ENCODE results near the gene HIVEP3.
"Not testable (repeated sequence)": the region's sequence is repeated elsewhere in the genome, so short reads cannot be mapped to it uniquely, and the experiment has no call there.

HIVEP3 gene

DNA sequence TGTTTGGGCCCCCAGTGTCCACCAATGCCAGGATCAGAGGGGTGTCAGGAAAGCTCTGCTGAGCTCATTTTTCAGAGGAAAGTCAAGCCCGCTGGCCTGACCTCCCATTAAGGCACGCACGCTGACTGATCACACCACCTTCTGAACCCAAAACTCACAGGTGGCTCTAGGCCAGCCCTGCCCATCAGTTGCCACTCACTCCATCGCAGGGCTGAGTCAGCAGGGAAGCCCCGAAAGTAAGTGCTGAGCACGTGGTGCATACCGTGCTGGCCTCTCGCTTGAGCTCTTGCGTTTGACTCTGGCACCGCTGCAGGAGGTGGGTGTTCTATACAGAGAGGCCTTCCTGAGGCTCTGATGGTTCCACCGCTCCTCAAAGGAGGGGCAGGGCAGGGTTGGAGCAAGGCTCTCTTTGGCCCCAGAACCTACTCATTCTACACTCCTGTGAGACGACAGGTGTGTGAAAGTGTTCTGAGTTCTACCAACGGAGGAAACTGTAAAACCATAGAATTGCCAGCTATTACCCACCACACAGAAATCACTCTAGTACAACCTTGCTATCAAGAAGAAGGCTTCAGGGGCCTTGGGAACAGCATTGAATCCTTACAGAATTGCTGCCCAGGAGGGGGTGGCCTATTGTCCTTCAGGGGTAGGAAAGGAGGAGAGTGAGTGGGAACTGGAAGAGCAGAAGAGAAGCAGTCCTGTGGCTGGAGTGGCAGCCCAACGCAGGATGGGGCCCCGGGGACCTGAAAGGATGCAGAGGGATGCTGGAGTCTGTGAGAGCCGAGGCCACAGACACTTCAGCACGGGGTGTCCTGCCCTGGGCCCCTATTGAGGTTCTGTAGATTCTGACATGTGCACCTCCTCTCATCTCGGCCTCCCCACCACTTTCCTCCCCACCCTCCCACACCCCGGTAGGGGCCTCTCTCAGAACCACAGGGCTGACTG lies 219.5 kb downstream of the HIVEP3 start:
- no peak for DNase-seq (ENCODE audit: extremely low read depth in 1 of 2, low read depth in 1 of 2)

DNA sequence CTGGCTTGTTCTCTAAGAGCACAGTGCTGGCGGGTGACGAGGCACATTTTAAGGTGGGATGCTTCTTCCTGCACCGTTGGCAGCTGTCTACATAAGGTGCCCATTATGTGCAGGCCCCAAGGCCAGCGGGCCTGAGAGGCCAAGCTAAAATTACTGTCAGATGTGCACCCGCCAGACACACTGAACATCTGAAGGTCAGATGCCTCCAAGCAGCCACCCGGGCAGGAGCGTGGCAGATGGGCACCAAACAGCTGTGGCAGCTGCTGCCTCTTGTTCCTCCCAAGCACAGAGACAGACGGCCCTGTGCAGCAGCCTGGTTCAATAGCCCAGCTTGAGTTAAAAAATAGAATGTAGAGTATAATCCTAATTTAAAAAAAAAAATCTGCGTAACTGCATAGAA lies 222.3 kb downstream of the HIVEP3 start:
- no peak for DNase-seq (ENCODE audit: extremely low read depth in 1 of 2, low read depth in 1 of 2)

DNA sequence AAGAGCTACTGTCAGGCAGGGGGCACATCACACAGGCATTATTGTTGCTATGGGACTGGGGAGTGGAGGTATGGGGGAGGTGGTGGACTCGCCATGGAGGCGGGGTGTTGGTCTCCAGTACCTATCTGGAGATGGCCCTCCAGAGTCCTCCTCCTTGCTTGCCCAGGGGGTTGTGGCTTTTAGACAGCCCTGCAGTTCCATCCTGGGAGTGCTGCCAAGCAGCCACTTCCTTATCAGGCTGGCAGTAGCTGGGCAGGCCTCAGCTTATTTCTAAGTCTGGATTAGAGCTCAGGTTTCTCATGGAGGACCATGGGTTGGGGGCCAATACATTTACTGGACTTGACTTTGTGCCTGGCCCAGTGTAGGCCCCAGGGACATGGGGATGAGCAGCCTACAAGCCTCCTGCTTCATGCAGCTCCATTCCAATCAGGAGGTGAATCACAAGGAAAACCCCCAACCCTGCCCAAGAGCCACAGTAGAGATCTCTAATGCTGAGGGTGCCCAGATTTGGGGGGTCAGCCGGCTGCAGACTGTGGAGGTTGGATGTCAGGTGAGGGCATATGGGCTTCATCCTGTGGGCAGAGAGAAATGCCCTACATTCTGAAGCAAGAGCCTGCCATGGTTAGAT lies 223.5 kb downstream of the HIVEP3 start:
- no peak for DNase-seq (ENCODE audit: extremely low read depth in 1 of 2, low read depth in 1 of 2)

DNA sequence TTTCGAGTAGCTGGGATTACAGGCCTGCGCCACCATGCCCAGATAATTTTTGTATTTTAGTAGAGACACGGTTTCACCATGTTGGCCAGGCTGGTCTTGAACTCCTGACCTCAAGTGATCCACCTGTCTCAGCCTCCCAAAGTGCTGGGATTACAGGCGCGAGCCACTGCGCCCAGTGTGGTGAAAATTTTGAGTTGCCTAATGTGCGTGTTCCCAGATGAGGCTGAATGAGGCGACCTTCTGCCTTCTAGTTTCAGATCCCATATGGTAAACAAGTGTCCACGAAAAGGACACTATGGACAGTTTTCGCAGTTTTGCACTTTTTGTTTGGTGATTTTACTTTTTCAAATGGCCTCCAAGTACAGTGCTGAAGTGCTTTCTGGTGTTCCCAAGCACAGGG lies 226.8 kb downstream of the HIVEP3 start:
- not testable (repeated sequence) for DNase-seq (ENCODE audit: extremely low read depth in 1 of 2, low read depth in 1 of 2)

DNA sequence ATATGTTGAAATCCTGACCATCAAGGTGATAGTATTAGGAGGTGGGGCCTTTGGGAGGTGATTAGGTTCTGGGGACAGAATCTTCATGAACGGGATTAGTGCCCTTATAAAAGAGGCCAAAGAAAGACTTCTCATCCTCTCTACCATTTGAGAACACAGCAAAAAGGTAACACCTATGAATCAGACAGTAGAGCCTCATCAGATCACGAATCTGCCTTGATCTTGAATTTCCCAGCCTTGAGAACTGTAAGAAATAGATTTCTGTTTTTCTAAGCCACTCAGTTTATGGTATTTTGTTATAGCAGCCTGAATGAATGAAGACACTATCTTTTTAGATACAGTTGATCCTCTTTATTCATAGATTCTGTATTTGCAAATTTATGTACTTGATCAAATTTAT lies 227.3 kb downstream of the HIVEP3 start:
- DNase-seq (ENCODE audit: extremely low read depth in 1 of 2, low read depth in 1 of 2): no peak

DNA sequence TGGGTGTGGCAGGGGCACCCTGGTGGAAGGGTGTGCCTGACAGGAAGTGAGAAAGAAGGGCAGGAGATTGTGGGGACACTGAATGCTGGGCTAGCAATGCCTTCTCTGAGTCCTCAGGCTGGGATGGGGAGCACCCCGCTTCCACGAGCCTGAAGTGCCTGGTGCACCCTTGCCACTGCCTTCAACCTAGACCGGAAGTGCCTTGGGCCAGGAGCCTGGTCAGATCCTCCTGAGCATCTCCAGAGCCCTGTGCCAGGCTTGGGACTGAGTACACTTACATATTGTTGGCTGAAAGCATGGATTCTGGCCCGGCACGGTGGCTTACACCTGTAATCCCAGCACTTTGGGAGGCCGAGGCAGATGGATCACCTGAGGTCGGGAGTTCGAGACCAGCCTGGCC lies 228.4 kb downstream of the HIVEP3 start:
- DNase-seq (ENCODE audit: extremely low read depth in 1 of 2, low read depth in 1 of 2): no peak

DNA sequence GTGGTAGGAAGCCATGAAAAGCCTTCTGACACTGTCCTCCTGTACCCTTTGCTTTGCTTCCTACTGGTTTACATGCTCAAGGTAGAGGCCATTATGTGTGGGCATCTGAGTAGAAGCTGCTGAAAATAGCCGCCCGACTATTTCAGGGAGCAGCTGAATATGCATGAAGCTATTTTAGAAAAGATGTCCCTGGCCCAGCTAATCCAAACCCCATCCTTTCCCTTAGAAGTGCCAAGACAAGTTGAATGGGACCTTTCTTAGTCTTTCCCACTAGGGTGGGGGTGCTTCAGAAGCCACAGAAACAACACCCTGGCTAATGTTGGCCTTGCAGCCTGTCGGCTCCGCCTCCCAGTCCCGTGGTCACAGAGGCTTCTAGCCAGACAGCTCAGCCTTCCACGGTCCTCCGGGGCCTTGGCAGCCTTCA lies 229.2 kb downstream of the HIVEP3 start:
- DNase-seq (ENCODE audit: extremely low read depth in 1 of 2, low read depth in 1 of 2): no peak

DNA sequence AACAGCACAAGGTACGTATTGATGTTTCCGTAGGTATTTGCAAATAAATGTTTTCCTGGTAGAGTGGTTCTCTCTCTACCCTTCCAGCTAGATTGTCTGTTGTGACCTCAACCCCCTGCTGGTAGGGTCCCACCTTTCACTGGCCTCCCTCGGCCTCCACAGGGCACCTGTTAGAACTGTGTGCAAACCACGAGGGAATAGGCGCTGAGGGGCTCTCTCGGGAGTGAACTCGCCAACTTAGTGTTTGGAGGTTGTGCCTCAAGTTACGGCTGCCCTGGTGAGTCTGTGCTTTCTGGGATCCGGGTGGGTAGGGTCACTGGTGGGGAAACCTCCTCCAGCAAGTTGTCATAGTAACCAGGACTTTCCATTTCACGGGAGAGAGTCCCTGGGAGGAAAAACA lies 229.6 kb downstream of the HIVEP3 start:
- DNase-seq (ENCODE audit: extremely low read depth in 1 of 2, low read depth in 1 of 2): no peak

DNA sequence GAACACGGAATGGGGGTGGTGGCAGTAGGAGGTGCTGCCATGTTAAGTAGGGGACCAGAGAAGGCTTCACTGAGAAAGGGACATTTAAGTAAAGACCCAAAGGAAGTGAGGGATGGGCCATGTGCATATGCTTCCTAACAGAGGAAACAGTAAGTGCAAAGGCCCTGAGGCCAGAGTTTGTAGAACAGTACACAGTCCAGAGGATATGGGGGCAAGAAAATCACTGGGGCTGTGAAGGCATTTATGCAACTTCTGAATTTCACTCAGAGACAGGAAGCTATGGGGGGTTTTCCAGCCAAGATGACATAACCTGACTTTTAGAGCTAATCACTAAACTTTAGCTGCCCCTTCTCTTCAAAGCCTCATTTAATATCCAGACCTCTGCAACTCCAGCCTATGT lies 231.7 kb downstream of the HIVEP3 start:
- DNase-seq (ENCODE audit: extremely low read depth in 1 of 2, low read depth in 1 of 2): no peak

DNA sequence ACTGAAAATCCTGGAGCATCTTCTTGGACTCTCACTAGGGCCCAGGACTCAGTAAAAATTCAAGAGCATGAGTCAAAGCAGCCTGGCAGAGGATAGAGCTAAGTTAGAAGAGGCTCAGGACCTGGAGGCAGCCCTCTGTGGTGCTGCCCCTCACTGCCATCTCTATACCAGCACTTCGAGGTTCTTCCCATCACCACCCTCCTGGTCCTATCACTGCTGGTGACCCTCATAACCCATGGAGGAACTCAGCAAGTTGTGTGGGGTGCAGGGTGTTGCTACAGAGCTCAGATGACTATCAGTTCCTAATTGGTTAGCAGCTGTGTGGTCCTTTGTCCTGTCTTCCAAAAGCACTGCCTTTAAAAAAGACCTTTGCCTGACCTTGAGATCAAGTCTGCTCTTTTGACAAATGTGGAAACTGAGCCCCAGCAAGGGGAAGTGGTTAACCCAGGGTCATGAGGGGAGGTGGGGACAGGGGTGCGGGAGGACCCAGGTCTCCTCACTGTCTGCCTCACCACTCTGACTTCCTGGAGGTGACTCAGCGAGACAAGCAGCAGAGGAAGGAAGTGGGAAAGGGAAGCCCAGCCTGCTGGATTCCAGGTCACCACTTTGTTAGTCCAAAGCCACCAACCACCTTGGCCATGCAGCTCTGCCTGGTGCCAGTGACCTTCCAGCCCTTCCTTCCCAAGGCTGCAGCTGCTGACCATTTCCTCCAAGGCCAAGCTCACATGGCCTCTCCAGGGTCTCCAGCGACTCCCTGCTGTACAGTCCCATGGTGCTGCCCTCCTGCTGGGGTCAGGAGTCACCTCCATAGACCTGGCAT lies 234.8 kb downstream of the HIVEP3 start:
- no peak for DNase-seq (ENCODE audit: extremely low read depth in 1 of 2, low read depth in 1 of 2)

DNA sequence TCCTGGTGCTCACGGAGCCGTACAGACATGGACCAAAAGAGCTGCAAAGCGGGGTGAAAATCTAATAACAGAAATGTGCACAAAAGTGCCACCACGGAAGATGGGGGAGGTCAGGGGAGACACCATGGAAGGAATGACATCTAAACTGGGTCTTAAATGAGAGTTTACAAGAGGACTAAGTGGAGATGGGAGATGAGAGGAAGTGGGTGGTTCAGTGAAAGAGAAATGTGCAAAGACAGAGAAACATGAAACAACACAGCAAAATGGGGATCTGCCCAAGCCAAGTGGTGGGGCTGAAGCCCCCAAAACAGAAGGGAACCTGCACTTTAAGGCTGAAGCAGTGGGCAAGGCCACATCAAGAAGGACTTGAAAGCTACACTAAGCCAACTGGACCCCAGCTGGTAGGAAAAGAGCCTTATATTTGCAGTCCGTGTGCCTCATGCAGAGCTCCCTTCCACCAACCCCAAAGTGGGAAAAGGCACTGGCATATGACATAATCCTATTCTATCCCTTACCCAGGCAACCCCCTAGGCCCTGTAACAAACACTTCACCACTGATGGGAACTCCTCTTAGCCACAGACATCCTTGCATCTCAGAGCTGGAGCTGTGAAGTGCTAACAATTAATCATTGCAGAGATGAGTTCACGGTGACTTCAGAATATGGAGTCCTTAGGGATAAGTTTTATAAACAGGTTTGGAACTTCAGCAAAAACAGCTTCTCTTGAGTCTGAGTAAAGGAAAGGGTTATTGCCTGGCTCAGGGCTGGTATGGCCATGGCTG lies 235.7 kb downstream of the HIVEP3 start:
- no peak for DNase-seq (ENCODE audit: extremely low read depth in 1 of 2, low read depth in 1 of 2)

DNA sequence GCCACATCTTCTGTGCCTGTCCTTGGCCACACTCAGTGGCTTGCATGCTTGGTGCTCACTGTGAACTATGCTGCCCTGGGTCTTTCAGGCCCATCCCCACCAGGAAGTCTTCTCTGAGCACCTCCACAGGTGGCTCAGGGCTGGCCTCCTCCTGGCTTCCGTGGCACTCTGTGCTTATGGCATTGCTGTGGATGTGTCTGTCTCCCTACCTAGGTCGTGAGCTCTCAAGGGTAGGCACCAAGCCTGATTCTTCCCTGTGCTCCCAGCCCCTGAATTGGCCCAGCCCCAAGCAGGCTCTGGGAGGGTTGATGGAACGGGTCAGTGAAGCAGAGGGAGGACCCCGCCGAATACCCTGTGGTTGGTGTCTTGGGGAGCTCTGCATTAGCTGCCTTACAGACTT lies 236.6 kb downstream of the HIVEP3 start:
- DNase-seq (ENCODE audit: extremely low read depth in 1 of 2, low read depth in 1 of 2): no peak

DNA sequence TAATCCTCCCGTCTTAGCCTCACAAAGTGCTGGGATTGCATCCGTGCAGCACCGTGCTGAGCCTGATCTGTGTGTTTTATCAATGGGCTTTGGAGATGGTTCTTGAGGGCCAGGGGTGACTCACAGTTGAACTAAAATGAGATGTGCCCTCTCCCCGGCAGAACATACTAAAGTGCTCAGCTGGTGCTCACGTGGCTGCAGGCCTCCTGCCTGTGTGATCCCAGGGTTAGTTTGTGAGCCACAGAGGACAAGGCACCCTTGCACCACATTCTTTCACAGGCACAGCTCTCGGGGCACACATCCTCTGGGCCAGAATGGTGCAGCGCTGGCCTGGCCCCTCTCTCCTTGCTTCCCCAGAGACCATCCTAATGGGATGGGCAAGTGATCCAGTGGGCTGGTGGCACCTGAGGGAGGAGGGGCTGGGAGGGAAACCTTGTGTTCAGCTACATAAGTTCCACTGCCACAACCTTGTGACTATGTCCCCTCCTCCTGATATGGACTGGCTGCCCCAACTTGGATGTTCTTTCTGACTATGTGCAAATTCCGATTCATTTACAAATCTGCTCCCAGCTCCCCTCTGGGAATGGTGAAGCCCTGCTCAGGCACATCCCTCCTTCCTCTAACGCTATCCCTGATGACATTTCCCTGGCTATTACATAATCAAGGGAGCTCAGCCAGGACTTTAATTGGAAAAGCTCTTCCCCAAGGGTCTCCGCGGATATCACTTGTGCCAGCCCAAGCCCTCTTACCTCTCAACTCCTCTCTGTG lies 237.2 kb downstream of the HIVEP3 start:
- DNase-seq (ENCODE audit: extremely low read depth in 1 of 2, low read depth in 1 of 2): no peak

DNA sequence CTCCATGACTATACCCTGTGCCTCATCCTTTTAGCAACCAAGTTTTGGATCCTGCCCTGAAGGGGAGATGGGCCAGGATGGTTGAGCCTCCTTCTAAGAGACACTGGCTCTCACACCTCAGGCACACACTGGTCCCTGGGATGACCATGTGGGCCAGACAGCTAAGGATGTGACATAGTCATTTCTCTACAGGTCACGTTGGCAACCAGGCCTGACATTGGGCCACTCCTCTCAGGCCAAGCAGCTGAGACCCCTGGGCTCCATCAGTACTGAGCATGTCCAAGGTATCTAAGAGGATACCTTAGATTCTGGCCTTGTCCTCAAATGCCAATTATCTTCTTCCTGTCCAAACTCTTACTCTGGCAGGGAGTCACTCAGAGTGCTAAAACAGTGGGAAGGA lies 238.7 kb downstream of the HIVEP3 start:
- DNase-seq (ENCODE audit: extremely low read depth in 1 of 2, low read depth in 1 of 2): no peak

DNA sequence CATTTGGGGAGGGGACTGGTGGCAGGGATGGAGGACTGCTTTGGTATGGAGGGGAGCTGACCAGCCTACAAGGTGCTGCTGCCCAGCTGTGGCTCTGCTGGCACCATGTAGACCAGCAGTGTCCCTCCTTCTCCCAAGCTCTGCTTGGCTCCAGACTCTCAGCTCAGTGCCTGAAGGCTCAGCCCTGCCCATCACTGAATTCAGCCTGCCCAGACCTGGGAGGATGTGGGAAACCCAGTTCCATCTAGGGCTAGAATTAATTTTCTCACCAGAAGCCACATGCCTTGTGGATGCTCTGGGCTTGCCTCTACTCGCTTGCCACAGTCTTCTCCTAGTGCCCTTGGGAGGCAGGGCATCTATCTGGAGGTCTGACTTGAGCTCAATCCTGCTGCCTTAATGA lies 239.2 kb downstream of the HIVEP3 start:
- DNase-seq (ENCODE audit: extremely low read depth in 1 of 2, low read depth in 1 of 2): no peak

DNA sequence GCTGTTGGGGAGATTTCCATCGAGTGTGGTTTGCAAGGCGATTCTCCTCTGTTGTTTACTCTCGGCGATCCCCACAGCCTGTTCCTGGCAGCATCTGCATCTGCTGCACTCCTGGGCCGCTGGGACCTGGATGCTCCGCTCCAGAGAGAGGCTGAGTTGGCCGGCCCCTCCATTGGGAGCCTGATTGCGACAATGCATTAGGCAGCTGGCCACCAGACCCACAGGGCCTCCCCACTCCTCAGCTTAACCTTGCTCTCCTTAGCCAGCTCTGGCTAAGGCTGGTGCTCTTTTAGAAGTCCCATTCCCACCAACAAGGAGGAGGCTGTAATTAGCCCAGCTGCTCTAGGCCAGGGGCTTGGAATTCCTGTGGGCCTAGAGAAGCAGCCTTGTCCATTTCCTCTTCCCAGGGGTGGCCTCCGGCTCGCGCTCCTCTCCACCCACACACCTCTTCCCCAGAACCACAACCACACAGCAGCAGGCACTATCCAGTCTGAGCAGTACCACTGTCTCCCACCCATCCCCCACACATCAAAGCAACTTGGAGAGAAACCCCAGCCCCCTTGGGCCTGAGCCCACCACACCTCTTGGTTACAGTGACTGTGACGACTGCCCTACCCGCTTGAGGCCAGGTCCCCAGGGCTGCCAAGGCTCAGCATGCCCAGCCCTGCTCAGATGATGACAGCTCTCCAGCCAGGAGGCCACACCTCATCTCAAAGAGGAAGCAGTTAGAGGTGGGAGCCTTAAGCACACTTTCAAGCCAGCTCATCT lies 240.4 kb downstream of the HIVEP3 start:
- no peak for DNase-seq (ENCODE audit: extremely low read depth in 1 of 2, low read depth in 1 of 2)

DNA sequence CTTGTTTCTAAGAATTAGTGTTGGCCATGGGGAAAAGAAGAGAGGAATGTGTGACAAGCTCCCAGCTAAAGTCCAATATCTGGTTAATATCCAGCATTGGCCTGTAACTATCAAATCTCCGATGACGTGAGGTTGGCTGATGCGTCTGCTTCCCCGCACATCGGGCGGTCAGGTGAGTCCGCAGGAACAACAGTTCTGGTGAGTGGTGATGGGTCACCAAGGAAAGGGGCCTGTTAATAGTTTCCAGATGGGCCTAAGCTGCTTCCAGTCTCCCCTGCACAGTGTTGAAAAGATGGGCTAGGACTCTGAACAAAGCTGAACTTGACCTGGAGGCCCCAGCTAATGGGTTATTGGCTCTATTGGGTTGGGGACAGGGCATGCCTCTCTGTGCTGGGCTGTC lies 241.1 kb downstream of the HIVEP3 start:
- no peak for DNase-seq (ENCODE audit: extremely low read depth in 1 of 2, low read depth in 1 of 2)

DNA sequence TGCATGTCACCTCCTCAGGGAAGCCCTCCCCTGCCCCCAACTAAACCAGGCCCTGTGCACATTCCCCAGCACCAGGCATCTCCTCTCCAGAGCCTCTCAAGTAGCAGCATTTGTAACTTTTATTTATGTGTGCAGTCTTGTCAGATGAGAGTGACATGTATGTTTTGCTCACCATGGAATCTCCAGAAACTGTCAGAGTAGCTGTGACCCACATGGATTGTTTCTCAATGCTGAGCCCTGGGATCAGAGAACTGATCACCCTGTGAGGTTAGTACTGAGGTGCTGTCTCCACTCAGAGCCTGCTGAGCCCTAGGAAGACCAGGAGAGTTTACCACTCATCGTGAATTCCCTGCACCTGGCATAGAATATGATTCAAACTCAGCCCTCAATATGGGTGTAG lies 243.3 kb downstream of the HIVEP3 start:
- DNase-seq (ENCODE audit: extremely low read depth in 1 of 2, low read depth in 1 of 2): no peak

DNA sequence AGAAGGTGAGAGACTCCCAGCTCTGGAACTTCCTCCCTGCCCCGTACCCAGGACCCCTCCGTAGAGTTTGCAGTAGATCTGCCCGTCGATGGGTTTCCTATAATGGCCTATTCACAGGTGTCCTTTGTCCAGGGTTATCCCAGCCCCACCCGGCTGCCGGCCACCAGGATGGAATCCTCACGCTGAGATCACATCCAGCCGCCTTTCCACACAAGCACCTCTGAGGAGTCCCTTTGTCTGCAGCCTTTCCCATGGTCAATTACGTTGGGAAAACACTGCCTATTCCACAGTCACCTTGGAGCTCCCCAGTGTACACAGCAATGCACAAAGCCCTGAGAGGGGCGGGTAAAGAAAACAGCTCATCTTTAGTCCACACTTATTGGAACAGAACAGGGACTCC lies 244.2 kb downstream of the HIVEP3 start:
- DNase-seq (ENCODE audit: extremely low read depth in 1 of 2, low read depth in 1 of 2): no peak
